ENCODE results near the gene UNCX.
"Not testable (repeated sequence)": the region's sequence is repeated elsewhere in the genome, so short reads cannot be mapped to it uniquely, and the experiment has no call there.

- not testable (repeated sequence) for TF ChIP-seq CTCF, POLR2A (IDR thresholded peaks at IDR 0.05)
Measured at GRCh38 chr7:1279895-1280294, 47.2 kb downstream of the UNCX start.

Measured in adrenal gland (tissue), 5 donors.